Measurements from ENCODE around the gene ACOT7. TPM values are rescaled to one million over a fixed set of nuclear protein-coding genes. Genes with fewer than 3 reads are reported as not detected.

The ACOT7 gene
- total and polyA plus RNA-seq, 2 donors (not counting 1 experiment from before 2014, with no cell fraction given): 4.2 to 4.6 TPM

DNA sequence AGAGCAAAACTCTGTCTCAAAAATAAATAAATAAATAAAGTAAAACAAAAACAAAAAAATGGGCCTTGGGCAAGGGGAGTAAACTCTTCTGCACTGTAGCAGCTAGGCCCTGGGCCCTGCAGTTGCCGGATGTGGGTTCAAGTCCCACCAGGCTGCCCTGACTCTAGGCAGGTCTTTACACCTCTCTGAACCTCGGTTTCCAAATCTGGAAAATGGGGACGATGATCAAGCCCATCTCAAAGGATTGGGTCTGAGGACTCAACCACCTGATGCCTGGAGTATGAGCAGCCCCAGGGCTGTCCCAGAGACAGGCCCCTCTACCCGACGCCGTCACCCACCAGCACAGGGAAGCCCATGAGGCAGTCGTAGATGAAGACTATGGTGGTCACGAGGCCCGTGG is 140.2 kb downstream of the ACOT7 start:
- intact Hi-C loops (cut with micrococcal nuclease): no loop called here
- H4K20me1 ChIP-seq (ENCODE audit: control insufficient read depth, insufficient read depth, low read length, poor library complexity, severe bottlenecking): no peaks in the 10 kb centered on the region
- peaks cover 3 to 5% of the 10 kb centered on the region in 2 donors for H3K4me1 ChIP-seq (ENCODE audit: control insufficient read depth in 2 of 2, insufficient read depth in 2 of 2, low read length in 2 of 2)
- H3K36me3 ChIP-seq (replicated peaks in 1 of 2; ENCODE audit: control extremely low read depth in 1 of 2, control insufficient read depth in 1 of 2, extremely low read depth in 1 of 2, insufficient read depth in 2 of 2, low read length in 1 of 2): no peaks in the 10 kb centered on the region
- H2AFZ ChIP-seq (ENCODE audit: insufficient read depth, low read depth, low read length, poor library complexity, severe bottlenecking): no peak overlapping the region
- no peak for TF ChIP-seq EZH2 (IDR thresholded peaks at IDR 0.05; ENCODE audit: borderline replicate concordance, insufficient read depth, low read depth, low read length, poor library complexity, severe bottlenecking)
- TF ChIP-seq, protein P1, sequence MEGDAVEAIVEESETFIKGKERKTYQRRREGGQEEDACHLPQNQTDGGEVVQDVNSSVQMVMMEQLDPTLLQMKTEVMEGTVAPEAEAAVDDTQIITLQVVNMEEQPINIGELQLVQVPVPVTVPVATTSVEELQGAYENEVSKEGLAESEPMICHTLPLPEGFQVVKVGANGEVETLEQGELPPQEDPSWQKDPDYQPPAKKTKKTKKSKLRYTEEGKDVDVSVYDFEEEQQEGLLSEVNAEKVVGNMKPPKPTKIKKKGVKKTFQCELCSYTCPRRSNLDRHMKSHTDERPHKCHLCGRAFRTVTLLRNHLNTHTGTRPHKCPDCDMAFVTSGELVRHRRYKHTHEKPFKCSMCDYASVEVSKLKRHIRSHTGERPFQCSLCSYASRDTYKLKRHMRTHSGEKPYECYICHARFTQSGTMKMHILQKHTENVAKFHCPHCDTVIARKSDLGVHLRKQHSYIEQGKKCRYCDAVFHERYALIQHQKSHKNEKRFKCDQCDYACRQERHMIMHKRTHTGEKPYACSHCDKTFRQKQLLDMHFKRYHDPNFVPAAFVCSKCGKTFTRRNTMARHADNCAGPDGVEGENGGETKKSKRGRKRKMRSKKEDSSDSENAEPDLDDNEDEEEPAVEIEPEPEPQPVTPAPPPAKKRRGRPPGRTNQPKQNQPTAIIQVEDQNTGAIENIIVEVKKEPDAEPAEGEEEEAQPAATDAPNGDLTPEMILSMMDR (IDR thresholded peaks at IDR 0.05): no peak
- ChIA-PET POLR2A (no interaction called here), CTCF (no interaction called here)
- ATAC-seq (ENCODE audit: low read depth) (no peak), DNase-seq (no peak)
- Mint-ChIP-seq H3K4me3 (no peak overlapping the region), H3K27ac (no peak overlapping the region), H3K9me3 (ENCODE audit: insufficient read depth) (no peaks in the 10 kb centered on the region), H3K4me1 (peaks cover 4% of the 10 kb centered on the region), H3K27me3 (peaks cover 31% of the 10 kb centered on the region)
- WGBS (ENCODE audit: insufficient coverage): 97% methylated on average over 9 of the region's 9 CpGs
- no peaks in the 10 kb centered on the region for H3K79me2 ChIP-seq (ENCODE audit: control insufficient read depth, insufficient read depth, low read length)
- no peak overlapping the region for H3K4me3 ChIP-seq (ENCODE audit: control extremely low read depth in 1 of 5, extremely low read depth in 1 of 5, insufficient read depth in 1 of 5, low read depth in 2 of 5, low read length in 4 of 5)
- H3K9me3 ChIP-seq (ENCODE audit: control extremely low read depth in 1 of 3, control insufficient read depth in 2 of 3, insufficient read depth in 1 of 3, low read length in 2 of 3): no peaks in the 10 kb centered on the region
- no peak overlapping the region for H3K4me2 ChIP-seq (replicated peaks; ENCODE audit: low read depth, low read length, poor library complexity, severe bottlenecking)
- H3K27me3 ChIP-seq (replicated peaks in 1 of 4; ENCODE audit: control extremely low read depth in 1 of 4, control insufficient read depth in 3 of 4, insufficient read depth in 4 of 4, low read length in 3 of 4): peaks cover 0 to 33% (median 5%) of the 10 kb centered on the region in 4 experiments
- no peak overlapping the region for H3K9ac ChIP-seq (ENCODE audit: low read length)
- H3K27ac ChIP-seq (ENCODE audit: low read length in 2 of 2): no peak overlapping the region

DNA sequence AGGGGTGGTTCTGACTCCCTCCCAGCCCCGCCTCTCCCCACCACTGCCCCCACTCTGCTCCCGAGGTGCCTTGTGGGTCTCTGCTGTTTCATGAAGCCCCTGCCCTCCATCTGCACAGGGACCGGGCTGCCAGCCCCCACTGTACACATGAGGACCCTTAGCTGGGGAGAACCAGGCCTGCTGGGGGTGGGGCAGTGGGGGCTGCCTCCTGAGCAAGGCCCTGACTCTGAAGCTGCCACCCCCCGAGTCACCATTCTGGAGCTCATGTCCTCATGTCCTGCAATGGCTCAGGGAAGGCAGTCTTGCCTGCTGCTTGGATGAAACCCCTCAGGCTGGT is 141.2 kb downstream of the ACOT7 start:
- Histone ChIP-seq H2AFZ (ENCODE audit: insufficient read depth, low read depth, low read length, poor library complexity, severe bottlenecking) (no peak overlapping the region), H3K9me3 (ENCODE audit: control extremely low read depth in 1 of 3, control insufficient read depth in 2 of 3, insufficient read depth in 1 of 3, low read length in 2 of 3) (no peaks in the 10 kb centered on the region), H3K79me2 (ENCODE audit: control insufficient read depth, insufficient read depth, low read length) (no peaks in the 10 kb centered on the region), H3K4me2 (replicated peaks; ENCODE audit: low read depth, low read length, poor library complexity, severe bottlenecking) (no peak overlapping the region), H3K36me3 (replicated peaks in 1 of 2; ENCODE audit: control extremely low read depth in 1 of 2, control insufficient read depth in 1 of 2, extremely low read depth in 1 of 2, insufficient read depth in 2 of 2, low read length in 1 of 2) (no peaks in the 10 kb centered on the region), H3K27ac (ENCODE audit: low read length in 2 of 2) (no peak overlapping the region), H3K9ac (ENCODE audit: low read length) (no peak overlapping the region), H3K4me1 (ENCODE audit: control insufficient read depth in 2 of 2, insufficient read depth in 2 of 2, low read length in 2 of 2) (peaks cover 3 to 5% of the 10 kb centered on the region in 2 donors), H3K27me3 (replicated peaks in 1 of 4; ENCODE audit: control extremely low read depth in 1 of 4, control insufficient read depth in 3 of 4, insufficient read depth in 4 of 4, low read length in 3 of 4) (peaks cover 0 to 39% (median 7%) of the 10 kb centered on the region in 4 experiments), H4K20me1 (ENCODE audit: control insufficient read depth, insufficient read depth, low read length, poor library complexity, severe bottlenecking) (no peaks in the 10 kb centered on the region), H3K4me3 (ENCODE audit: control extremely low read depth in 1 of 5, extremely low read depth in 1 of 5, insufficient read depth in 1 of 5, low read depth in 2 of 5, low read length in 4 of 5) (no peak overlapping the region)
- peaks cover 35% of the 10 kb centered on the region for H3K27me3 Mint-ChIP-seq
- H3K4me1 Mint-ChIP-seq: peaks cover 4% of the 10 kb centered on the region
- DNase-seq (no peak), ATAC-seq (ENCODE audit: low read depth) (no peak)
- no peak for TF ChIP-seq EZH2 (IDR thresholded peaks at IDR 0.05; ENCODE audit: borderline replicate concordance, insufficient read depth, low read depth, low read length, poor library complexity, severe bottlenecking)
- TF ChIP-seq, protein P1 (IDR thresholded peaks at IDR 0.05): no peak
- H3K9me3 Mint-ChIP-seq (ENCODE audit: insufficient read depth): no peaks in the 10 kb centered on the region
- intact Hi-C loops (cut with micrococcal nuclease): no loop called here
- H3K4me3 Mint-ChIP-seq: no peak overlapping the region
- no peak overlapping the region for H3K27ac Mint-ChIP-seq
- WGBS (ENCODE audit: insufficient coverage): 86% methylated on average over 4 of the region's 4 CpGs
- ChIA-PET CTCF (no interaction called here), POLR2A (no interaction called here)
